ENCODE data around the gene PCCA. TPM values are rescaled to one million over a fixed set of nuclear protein-coding genes. Genes with fewer than 3 reads are reported as not detected.

The PCCA gene
- polyA plus RNA-seq, 2 of the 4 experiments (the other 2 are of a cell fraction), result 13.2 to 13.7 TPM

DNA sequence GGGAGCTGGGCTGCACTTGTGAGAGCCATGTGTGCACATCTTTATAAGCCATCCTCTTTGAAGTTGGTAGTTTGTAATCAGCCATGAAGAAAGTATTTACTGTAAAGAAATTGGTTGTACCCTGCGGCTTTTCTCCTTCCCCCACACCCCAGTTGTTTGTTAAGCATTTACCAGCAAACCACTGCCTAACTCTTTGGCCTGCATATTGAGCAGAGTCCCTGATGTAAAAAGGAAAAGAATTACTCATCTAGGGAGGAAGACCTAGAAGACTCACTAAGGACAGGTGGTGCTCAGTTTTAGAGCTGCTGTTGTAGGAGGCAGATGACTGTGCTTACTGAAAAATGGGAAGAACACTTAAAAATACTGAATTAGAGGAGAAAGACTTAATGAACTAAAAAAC, 245.3 kb downstream of the PCCA start (continued):
- TF ChIP-seq KDM1A (IDR thresholded peaks at IDR 0.05; ENCODE audit: low read depth) (no peak), RFX5 (IDR thresholded peaks at IDR 0.05) (no peak), RNF2 (IDR thresholded peaks at IDR 0.05; ENCODE audit: borderline replicate concordance, low read depth) (no peak)
- TF ChIP-seq, protein P1, sequence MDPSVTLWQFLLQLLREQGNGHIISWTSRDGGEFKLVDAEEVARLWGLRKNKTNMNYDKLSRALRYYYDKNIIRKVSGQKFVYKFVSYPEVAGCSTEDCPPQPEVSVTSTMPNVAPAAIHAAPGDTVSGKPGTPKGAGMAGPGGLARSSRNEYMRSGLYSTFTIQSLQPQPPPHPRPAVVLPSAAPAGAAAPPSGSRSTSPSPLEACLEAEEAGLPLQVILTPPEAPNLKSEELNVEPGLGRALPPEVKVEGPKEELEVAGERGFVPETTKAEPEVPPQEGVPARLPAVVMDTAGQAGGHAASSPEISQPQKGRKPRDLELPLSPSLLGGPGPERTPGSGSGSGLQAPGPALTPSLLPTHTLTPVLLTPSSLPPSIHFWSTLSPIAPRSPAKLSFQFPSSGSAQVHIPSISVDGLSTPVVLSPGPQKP (IDR thresholded peaks at IDR 0.05; ENCODE audit: low read depth, low read length), result no peak
- TF ChIP-seq, protein P2, sequence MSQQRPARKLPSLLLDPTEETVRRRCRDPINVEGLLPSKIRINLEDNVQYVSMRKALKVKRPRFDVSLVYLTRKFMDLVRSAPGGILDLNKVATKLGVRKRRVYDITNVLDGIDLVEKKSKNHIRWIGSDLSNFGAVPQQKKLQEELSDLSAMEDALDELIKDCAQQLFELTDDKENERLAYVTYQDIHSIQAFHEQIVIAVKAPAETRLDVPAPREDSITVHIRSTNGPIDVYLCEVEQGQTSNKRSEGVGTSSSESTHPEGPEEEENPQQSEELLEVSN (IDR thresholded peaks at IDR 0.05; ENCODE audit: borderline replicate concordance, low read depth), result no peak

DNA sequence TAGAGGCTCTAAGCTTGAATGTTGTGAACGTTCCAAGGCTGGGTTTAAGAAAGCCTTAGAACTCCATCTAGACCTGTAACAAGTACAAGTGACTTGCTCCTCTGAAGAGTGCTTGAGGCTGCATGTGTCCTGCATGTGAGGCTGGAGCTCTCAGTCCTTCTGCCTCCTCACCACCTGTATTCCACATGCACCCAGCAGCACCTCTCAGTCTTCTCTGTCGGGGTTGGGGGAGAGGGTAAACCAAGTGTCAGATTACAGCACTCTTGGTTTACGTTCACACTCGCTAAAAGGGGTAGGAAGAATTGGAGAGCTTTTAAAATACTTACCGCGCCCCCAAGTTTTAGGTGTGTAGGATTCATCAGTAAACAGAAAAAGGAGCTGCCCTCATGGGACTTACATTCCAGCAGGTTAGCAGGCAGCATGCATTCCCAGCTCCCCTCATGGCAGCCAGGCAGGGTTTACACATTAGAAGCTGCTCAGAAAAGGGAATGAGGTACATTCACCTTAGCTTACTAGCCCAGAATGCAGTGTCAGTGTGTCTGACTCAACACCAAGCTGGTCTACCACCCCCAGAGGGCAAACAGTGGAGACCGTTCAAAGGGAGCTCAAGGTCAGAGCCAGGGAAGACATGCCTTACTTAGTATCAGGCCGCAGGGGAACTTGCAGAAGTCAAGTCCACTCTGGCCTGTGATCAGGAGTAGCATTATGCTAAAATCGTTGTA, 248.1 kb downstream of the PCCA start:
- 92% methylated on average over 9 of the region's 9 CpGs for WGBS (ENCODE audit: missing lambda C conversion rate)
- TF ChIP-seq RNF2 (IDR thresholded peaks at IDR 0.05; ENCODE audit: borderline replicate concordance, low read depth), result no peak
- TF ChIP-seq KDM5A (IDR thresholded peaks at IDR 0.05), result no peak
- no peak for TF ChIP-seq CEBPB (IDR thresholded peaks at IDR 0.05)
- TF ChIP-seq RAD21 (conservative IDR thresholded peaks at IDR 0.05 in 1 of 2, IDR thresholded peaks at IDR 0.05 in 1 of 2), result no peak
- TF ChIP-seq CHD2 (IDR thresholded peaks at IDR 0.05; ENCODE audit: low read length, partially characterized antibody), result no peak
- TF ChIP-seq, protein P3, sequence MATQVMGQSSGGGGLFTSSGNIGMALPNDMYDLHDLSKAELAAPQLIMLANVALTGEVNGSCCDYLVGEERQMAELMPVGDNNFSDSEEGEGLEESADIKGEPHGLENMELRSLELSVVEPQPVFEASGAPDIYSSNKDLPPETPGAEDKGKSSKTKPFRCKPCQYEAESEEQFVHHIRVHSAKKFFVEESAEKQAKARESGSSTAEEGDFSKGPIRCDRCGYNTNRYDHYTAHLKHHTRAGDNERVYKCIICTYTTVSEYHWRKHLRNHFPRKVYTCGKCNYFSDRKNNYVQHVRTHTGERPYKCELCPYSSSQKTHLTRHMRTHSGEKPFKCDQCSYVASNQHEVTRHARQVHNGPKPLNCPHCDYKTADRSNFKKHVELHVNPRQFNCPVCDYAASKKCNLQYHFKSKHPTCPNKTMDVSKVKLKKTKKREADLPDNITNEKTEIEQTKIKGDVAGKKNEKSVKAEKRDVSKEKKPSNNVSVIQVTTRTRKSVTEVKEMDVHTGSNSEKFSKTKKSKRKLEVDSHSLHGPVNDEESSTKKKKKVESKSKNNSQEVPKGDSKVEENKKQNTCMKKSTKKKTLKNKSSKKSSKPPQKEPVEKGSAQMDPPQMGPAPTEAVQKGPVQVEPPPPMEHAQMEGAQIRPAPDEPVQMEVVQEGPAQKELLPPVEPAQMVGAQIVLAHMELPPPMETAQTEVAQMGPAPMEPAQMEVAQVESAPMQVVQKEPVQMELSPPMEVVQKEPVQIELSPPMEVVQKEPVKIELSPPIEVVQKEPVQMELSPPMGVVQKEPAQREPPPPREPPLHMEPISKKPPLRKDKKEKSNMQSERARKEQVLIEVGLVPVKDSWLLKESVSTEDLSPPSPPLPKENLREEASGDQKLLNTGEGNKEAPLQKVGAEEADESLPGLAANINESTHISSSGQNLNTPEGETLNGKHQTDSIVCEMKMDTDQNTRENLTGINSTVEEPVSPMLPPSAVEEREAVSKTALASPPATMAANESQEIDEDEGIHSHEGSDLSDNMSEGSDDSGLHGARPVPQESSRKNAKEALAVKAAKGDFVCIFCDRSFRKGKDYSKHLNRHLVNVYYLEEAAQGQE (IDR thresholded peaks at IDR 0.05), result no peak
- no peak for TF ChIP-seq FOSL2 (IDR thresholded peaks at IDR 0.05)
- TF ChIP-seq FOSL2 (CRISPR knock-in tag; IDR thresholded peaks at IDR 0.05), result no peak
- TF ChIP-seq PHF8 (IDR thresholded peaks at IDR 0.05; ENCODE audit: borderline replicate concordance, low read depth), result no peak
- TF ChIP-seq CBX8 (IDR thresholded peaks at IDR 0.05), result no peak
- TF ChIP-seq MAZ (IDR thresholded peaks at IDR 0.05; ENCODE audit: borderline replicate concordance, low read depth, low read length), result no peak
- H3K27ac ChIP-seq, result no peak overlapping the region
- H3K4me1 ChIP-seq, result no peaks in the 10 kb centered on the region
- H3K9me3 ChIP-seq, result peaks cover 5% of the 10 kb centered on the region; the same call in 1 of the 3 replicates
- H3K4me2 ChIP-seq, result no peak overlapping the region
- FAIRE-seq, result no peak
- CTCF ChIA-PET, result no interaction called here
- DNase-seq (ENCODE audit: low read depth in 1 of 2, low spot score in 1 of 2), result no peak
- POLR2A ChIA-PET, result no interaction called here
- no peak for ATAC-seq
- H3K4me3 ChIP-seq, result no peak overlapping the region

DNA sequence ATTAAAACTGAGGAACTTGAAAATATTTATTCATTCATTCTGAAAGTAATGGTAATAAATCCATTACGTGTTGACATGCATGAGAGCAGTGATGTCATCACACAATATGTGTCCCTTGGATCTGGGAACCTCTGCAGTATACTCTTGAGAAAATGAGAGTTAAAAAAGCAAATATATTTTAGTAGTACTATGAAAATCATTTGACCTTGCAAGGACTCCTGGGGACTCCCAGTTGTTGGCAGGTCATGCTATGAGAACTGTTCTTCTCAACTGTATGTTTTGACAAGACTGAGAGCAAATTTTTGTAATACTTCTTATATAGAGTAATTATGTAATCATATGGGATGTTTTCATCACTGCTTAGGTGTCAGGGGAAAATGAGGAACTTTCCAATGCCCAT, 249.4 kb downstream of the PCCA start:
- no peak for ATAC-seq

More for the DNA sequence above, 249.4 kb downstream of the PCCA start:
- Histone ChIP-seq H3K4me1 (no peaks in the 10 kb centered on the region), H3K4me3 (no peak overlapping the region), H3K4me2 (no peak overlapping the region), H3K9me3 (peaks cover 5% of the 10 kb centered on the region; the same call in 1 of the 3 replicates), H3K27ac (no peak overlapping the region)
- WGBS (ENCODE audit: missing lambda C conversion rate), result 90% methylated on average over 1 of the region's 1 CpG
- CTCF ChIA-PET, result no interaction called here
- no peak for DNase-seq (ENCODE audit: low read depth in 1 of 2, low spot score in 1 of 2)
- no peak for FAIRE-seq
- TF ChIP-seq FOXS1 (CRISPR knock-in tag; IDR thresholded peaks at IDR 0.05) (no peak), NR3C1 (IDR thresholded peaks at IDR 0.05) (no peak), ZNF302 (CRISPR knock-in tag; IDR thresholded peaks at IDR 0.05) (no peak), HOXB5 (CRISPR knock-in tag; IDR thresholded peaks at IDR 0.05) (no peak), CBX2 (IDR thresholded peaks at IDR 0.05; ENCODE audit: borderline replicate concordance, low read depth) (no peak), EHMT2 (IDR thresholded peaks at IDR 0.05; ENCODE audit: low read depth) (no peak), MYC (IDR thresholded peaks at IDR 0.05; ENCODE audit: borderline replicate concordance, low read length) (no peak), MAZ (IDR thresholded peaks at IDR 0.05; ENCODE audit: borderline replicate concordance, low read depth, low read length) (no peak), HES2 (IDR thresholded peaks at IDR 0.05) (no peak), MAFK (IDR thresholded peaks at IDR 0.05; ENCODE audit: partially characterized antibody) (no peak), PHF8 (IDR thresholded peaks at IDR 0.05; ENCODE audit: borderline replicate concordance, low read depth) (no peak), EP300 (IDR thresholded peaks at IDR 0.05) (no peak), ZC3H11A (IDR thresholded peaks at IDR 0.05) (no peak), HEYL (CRISPR knock-in tag; IDR thresholded peaks at IDR 0.05) (no peak)
- TF ChIP-seq, protein P4, sequence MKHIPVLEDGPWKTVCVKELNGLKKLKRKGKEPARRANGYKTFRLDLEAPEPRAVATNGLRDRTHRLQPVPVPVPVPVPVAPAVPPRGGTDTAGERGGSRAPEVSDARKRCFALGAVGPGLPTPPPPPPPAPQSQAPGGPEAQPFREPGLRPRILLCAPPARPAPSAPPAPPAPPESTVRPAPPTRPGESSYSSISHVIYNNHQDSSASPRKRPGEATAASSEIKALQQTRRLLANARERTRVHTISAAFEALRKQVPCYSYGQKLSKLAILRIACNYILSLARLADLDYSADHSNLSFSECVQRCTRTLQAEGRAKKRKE (CRISPR knock-in tag; IDR thresholded peaks at IDR 0.05; ENCODE audit: low read depth), result no peak
- TF ChIP-seq, protein P5, sequence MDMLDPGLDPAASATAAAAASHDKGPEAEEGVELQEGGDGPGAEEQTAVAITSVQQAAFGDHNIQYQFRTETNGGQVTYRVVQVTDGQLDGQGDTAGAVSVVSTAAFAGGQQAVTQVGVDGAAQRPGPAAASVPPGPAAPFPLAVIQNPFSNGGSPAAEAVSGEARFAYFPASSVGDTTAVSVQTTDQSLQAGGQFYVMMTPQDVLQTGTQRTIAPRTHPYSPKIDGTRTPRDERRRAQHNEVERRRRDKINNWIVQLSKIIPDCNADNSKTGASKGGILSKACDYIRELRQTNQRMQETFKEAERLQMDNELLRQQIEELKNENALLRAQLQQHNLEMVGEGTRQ (IDR thresholded peaks at IDR 0.05), result no peak
- POLR2A ChIA-PET, result no interaction called here

Data from A549 (cell line).